Neural crest cell (in vitro differentiated cells): ENCODE data around the gene RAB37. TPM values are rescaled to one million over a fixed set of nuclear protein-coding genes. Genes with fewer than 3 reads are reported as not detected.

Experiments used
- DNase-seq: peaks from one replicate; pipeline ENCODE4 v3.0.0; 2021; ENCODE audit warnings: low read depth, mixed read lengths, low spot score
- H3K27ac Mint-ChIP-seq: one replicate; pipeline ENCODE4 v1.8.0; 2021; ENCODE audit warnings: mild to moderate bottlenecking, mixed read lengths; ENCODE audit not compliant: unreplicated experiment
- H3K27me3 Mint-ChIP-seq: 2 replicates; pipeline ENCODE4 v1.8.0; 2021; ENCODE audit warnings: low read depth, mild to moderate bottlenecking, mixed read lengths
- H3K36me3 Mint-ChIP-seq: 2 replicates; pipeline ENCODE4 v1.8.0; 2021; ENCODE audit warnings: low read depth, mild to moderate bottlenecking, mixed read lengths
- H3K4me1 Mint-ChIP-seq: 2 replicates; pipeline ENCODE4 v1.8.0; 2021; ENCODE audit warnings: mixed read lengths
- H3K4me3 Mint-ChIP-seq: one replicate; pipeline ENCODE4 v1.8.0; 2021; ENCODE audit warnings: mild to moderate bottlenecking, mixed read lengths
- H3K9me3 Mint-ChIP-seq: 2 replicates; pipeline ENCODE4 v1.8.0; 2021; ENCODE audit warnings: mixed read lengths
- total RNA-seq: library from RNA; stranded (reverse); gene quantifications from 2 replicates; pipeline ENCODE4 v1.2.1, GENCODE V29; 2021
- TF ChIP-seq, protein P1 (sequence below): fragments of 200-600 bp; sonication (generic); conservative IDR thresholded peaks from 2 replicates; pipeline ENCODE4 v1.5.0; 2021; ENCODE audit warnings: antibody characterized with exemption, mild to moderate bottlenecking

The RAB37 gene
- total RNA-seq, 1 donor from 2014 or later = not detected

DNA sequence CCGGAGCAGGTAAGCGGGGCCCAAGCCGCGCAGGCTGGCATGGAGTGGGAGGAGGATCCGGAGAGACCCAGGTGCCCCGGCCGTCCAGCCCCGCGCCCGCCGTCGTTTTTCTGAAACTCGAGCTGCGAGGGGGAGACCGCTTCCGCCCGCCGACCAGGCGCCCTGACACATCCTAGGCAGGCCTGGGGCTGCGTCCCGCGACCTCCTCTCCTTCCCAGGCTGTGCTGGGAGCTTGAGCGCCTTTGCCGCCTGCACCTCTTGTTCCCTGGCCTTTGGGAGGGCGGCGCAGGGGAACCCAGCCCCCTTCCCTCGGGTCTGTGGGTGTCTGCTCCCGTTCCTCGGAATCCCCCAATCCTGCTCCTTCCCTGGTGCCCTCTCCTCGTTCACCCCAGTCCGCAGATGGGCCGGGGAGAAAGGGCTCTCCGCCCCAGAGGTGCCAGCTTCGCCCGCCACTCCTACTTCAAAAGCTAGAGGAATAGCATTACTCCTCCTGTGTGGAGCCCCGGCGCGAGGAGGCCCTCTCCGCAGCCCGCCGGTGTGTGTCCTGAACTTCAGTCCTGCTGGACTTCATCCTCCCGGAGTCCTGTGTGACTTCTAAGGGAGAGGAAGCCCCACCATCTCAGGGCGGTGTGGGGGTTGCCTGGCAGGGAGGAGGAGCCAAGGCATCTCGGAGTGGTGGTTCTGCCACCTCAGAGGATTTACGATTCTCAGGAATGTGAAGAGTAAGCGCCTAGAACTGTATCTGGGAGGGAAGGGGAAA lies 12.4 kb downstream of the RAB37 start:
- Mint-ChIP-seq H3K4me3 (peak overlapping the region; percentile 98), H3K27me3 (no peaks in the 10 kb centered on the region), H3K36me3 (no peaks in the 10 kb centered on the region), H3K4me1 (peaks cover 54% of the 10 kb centered on the region), H3K27ac (peak overlapping the region; percentile 81), H3K9me3 (no peaks in the 10 kb centered on the region)
- DNase-seq = no peak
- TF ChIP-seq, protein P1, sequence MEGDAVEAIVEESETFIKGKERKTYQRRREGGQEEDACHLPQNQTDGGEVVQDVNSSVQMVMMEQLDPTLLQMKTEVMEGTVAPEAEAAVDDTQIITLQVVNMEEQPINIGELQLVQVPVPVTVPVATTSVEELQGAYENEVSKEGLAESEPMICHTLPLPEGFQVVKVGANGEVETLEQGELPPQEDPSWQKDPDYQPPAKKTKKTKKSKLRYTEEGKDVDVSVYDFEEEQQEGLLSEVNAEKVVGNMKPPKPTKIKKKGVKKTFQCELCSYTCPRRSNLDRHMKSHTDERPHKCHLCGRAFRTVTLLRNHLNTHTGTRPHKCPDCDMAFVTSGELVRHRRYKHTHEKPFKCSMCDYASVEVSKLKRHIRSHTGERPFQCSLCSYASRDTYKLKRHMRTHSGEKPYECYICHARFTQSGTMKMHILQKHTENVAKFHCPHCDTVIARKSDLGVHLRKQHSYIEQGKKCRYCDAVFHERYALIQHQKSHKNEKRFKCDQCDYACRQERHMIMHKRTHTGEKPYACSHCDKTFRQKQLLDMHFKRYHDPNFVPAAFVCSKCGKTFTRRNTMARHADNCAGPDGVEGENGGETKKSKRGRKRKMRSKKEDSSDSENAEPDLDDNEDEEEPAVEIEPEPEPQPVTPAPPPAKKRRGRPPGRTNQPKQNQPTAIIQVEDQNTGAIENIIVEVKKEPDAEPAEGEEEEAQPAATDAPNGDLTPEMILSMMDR = no peak

DNA sequence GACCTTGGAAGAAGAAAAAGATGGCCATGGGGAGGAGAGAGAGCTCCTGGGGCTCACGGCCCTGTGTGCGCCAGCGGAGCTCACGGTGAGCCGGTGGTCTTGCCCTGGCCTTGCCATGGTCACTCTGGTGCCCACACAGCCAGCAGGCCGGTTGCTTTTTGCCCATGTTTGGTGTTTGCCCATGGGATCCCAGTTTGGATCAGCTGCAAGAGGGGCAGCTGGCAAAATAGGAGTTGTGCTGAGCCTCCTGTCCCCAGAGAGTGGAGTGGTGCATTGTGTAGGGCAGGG lies 12.9 kb downstream of the RAB37 start:
- H3K36me3 Mint-ChIP-seq = no peaks in the 10 kb centered on the region
- no peaks in the 10 kb centered on the region for H3K9me3 Mint-ChIP-seq
- no peak for DNase-seq
- no peaks in the 10 kb centered on the region for H3K27me3 Mint-ChIP-seq
- TF ChIP-seq, protein P1 = no peak
- peak overlapping the region; percentile 81 for H3K27ac Mint-ChIP-seq
- peak overlapping the region; percentile 98 for H3K4me3 Mint-ChIP-seq
- peaks cover 50% of the 10 kb centered on the region for H3K4me1 Mint-ChIP-seq

DNA sequence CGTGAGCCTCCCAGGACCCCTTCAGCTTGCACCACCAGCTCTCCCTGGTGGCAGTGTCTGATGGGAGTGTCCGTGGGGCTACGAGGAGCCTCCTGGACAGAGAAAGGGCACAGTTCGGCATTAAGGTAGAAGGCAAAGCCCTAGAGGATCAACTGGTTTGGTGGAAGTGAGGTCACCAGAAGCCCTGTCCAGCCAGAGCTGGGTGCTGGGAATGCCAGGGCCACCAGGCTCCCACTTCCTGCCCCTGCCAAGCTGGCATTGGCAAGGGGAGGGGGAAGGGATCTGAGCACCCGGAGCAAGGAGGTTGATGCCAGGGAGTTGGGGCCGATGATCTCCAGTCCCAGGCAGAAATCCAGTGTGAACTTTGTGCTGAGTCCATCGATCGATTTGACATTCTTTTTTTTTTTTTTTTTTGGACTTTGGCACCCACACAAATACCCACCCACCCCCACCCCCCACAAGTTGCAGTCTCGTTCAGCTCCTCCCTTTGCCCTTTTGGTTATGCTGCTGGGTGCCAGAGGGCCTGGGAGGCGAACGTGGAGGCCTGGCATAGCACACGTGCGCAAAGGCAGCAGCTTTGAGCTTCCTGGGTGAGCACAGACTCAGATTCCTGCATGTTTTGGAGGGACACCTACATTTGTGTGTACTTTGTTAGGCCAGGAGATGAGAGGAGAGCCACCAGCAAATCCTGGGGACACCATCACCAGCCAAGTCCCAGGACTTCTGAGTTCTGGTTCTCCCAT lies 13.4 kb downstream of the RAB37 start:
- Mint-ChIP-seq H3K4me3 (peak overlapping the region; percentile 98), H3K27me3 (no peaks in the 10 kb centered on the region), H3K4me1 (peaks cover 50% of the 10 kb centered on the region), H3K36me3 (no peaks in the 10 kb centered on the region), H3K27ac (no peak overlapping the region), H3K9me3 (no peaks in the 10 kb centered on the region)
- DNase-seq = no peak
- TF ChIP-seq, protein P1 = no peak

DNA sequence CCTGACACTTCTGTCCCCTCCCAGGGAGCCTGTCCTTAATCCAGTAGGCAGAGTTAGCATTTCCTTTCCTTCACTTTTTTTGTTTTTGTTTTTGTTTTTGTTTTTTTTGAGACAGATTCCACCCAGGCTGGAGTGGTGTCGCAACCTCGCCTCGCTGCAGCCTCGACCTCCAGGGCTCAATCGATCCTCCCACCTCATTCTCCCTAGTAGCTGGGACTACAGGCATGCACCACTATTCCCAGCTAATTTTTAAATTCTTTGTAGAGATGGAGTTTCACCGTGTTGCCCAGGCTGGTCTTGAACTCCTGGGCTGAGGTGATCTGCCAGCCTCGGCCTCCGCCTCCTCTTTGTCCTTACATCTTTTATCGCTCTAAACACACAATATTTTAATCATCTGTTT lies 15.4 kb downstream of the RAB37 start:
- H3K36me3 Mint-ChIP-seq = no peaks in the 10 kb centered on the region
- no peaks in the 10 kb centered on the region for H3K9me3 Mint-ChIP-seq
- no peak overlapping the region for H3K27ac Mint-ChIP-seq
- peak overlapping the region; percentile 83 for H3K4me3 Mint-ChIP-seq
- TF ChIP-seq, protein P1 = no peak
- no peaks in the 10 kb centered on the region for H3K27me3 Mint-ChIP-seq
- H3K4me1 Mint-ChIP-seq = peaks cover 38% of the 10 kb centered on the region
- DNase-seq = no peak

DNA sequence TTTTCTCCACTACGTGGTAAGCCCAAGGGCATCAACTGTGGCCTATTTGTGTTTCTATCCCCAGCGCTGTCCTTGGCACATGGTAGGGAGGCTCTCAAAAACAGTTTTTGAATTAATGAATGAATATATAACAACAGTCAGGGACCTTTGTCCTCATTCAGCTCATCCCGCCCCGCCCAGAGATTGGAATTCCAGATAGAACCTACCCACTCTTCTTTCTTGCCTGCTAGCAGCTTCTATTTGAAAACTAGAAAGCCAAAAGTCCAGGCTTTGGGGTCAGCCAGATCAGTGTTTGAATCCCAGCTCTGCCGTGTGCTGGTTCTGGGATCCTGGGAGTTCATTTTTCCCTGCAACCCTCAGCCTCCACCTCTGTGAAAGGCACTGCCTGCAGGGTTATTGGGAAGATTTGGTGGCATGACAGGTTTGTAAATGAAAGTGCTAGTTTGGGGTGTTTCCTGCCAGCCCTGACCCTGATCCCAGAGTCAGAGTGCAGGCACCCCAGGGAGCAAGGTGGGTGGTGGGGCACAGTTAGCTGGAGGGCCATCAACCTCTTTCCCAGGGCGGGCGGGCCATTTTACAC lies 15.9 kb downstream of the RAB37 start:
- no peaks in the 10 kb centered on the region for H3K9me3 Mint-ChIP-seq
- no peak overlapping the region for H3K27ac Mint-ChIP-seq
- H3K36me3 Mint-ChIP-seq = no peaks in the 10 kb centered on the region
- TF ChIP-seq, protein P1 = no peak
- peaks cover 34% of the 10 kb centered on the region for H3K4me1 Mint-ChIP-seq
- H3K4me3 Mint-ChIP-seq = peak overlapping the region; percentile 83
- no peak for DNase-seq
- H3K27me3 Mint-ChIP-seq = no peaks in the 10 kb centered on the region
